HepG2 (cell line): ENCODE measurements around the gene TDRD10. TPM values are rescaled to one million over a fixed set of nuclear protein-coding genes. Genes with fewer than 3 reads are reported as not detected.

Source experiments
- ASH2L ChIP-seq: fragments of 300-600, 200-600 bp; sonication (generic); IDR thresholded peaks from 2 replicates; pipeline ENCODE4 v1.7.0; 2017; ENCODE audit warnings: low read depth, mild to moderate bottlenecking, moderate library complexity, mixed read lengths, low read length; ENCODE audit not compliant: insufficient read length
- ATF4 ChIP-seq, 2 experiments: fragments of 450-650 bp in 1 of 2; sonication (generic) in 1 of 2; formaldehyde crosslinking; IDR thresholded peaks; 2 replicates each; pipeline versions ENCODE4 v1.5.0 to v1.8.0; 2020 to 2022; ENCODE audit warnings: mild to moderate bottlenecking in 1 of 2, missing genetic modification reagents in 1 of 2
- BRF2 ChIP-seq: sonication (generic); formaldehyde crosslinking; IDR thresholded peaks from 2 replicates; pipeline ENCODE4 v1.8.1; 2022; ENCODE audit warnings: mild to moderate bottlenecking, missing genetic modification reagents
- CREBL2 ChIP-seq: sonication (generic); formaldehyde crosslinking; IDR thresholded peaks from 2 replicates; pipeline ENCODE4 v1.8.1; 2023; ENCODE audit warnings: missing genetic modification reagents, mild to moderate bottlenecking, borderline replicate concordance
- ELF4 ChIP-seq: sonication (generic); formaldehyde crosslinking; IDR thresholded peaks from 2 replicates; pipeline ENCODE4 v1.5.0; 2020; ENCODE audit warnings: missing genetic modification reagents, mild to moderate bottlenecking, moderate library complexity, borderline replicate concordance
- HNRNPK ChIP-seq: fragments of 200-400 bp; formaldehyde crosslinking; IDR thresholded peaks from 2 replicates; pipeline ENCODE4 v1.6.1; 2018; ENCODE audit warnings: low read length, low read depth, moderate library complexity, mild to moderate bottlenecking; ENCODE audit not compliant: poor library complexity, severe bottlenecking
- KDM5B ChIP-seq: sonication (generic); formaldehyde crosslinking; IDR thresholded peaks from 2 replicates; pipeline ENCODE4 v1.4.0; 2020; ENCODE audit warnings: missing genetic modification reagents, mild to moderate bottlenecking, borderline replicate concordance
- KLF9 ChIP-seq: IDR thresholded peaks from 2 replicates; pipeline ENCODE4 v1.6.1; 2016; ENCODE audit warnings: low read depth
- MTF1 ChIP-seq: sonication (generic); formaldehyde crosslinking; IDR thresholded peaks from 2 replicates; pipeline ENCODE4 v1.5.0; 2020; ENCODE audit warnings: missing genetic modification reagents
- PAF1 ChIP-seq: IDR thresholded peaks from 2 replicates; pipeline ENCODE4 v1.6.1; 2016; ENCODE audit warnings: missing genetic modification reagents, missing compliant biosample characterization
- SUZ12 ChIP-seq: fragments of 150-350 bp; IDR thresholded peaks from 2 replicates; pipeline ENCODE4 v1.6.1; 2014; ENCODE audit warnings: low read depth, low read length
- TIGD3 ChIP-seq: sonication (generic); formaldehyde crosslinking; IDR thresholded peaks from 2 replicates; pipeline ENCODE4 v1.5.1; 2020; ENCODE audit warnings: mild to moderate bottlenecking, missing genetic modification reagents, borderline replicate concordance
- TP53 ChIP-seq: sonication (generic); formaldehyde crosslinking; conservative IDR thresholded peaks from 2 replicates; pipeline ENCODE4 v1.4.0; 2020; ENCODE audit warnings: missing genetic modification reagents
- TRIM24 ChIP-seq: sonication (generic); formaldehyde crosslinking; IDR thresholded peaks from 2 replicates; pipeline ENCODE4 v1.8.0; 2022; ENCODE audit warnings: mild to moderate bottlenecking, missing genetic modification reagents
- ZBTB7B ChIP-seq: sonication (generic); formaldehyde crosslinking; IDR thresholded peaks from 2 replicates; pipeline ENCODE4 v1.4.0; 2020; ENCODE audit warnings: missing genetic modification reagents
- ZFP1 ChIP-seq: IDR thresholded peaks from 2 replicates; pipeline ENCODE4 v1.6.1; 2016
- ZNF18 ChIP-seq: sonication (generic); formaldehyde crosslinking; IDR thresholded peaks from 2 replicates; pipeline ENCODE4 v1.8.0; 2022; ENCODE audit warnings: mild to moderate bottlenecking, missing genetic modification reagents; ENCODE audit not compliant: insufficient replicate concordance
- ZNF512B ChIP-seq: sonication (generic); formaldehyde crosslinking; IDR thresholded peaks from 2 replicates; pipeline ENCODE4 v1.5.1; 2020; ENCODE audit warnings: missing genetic modification reagents, mild to moderate bottlenecking, borderline replicate concordance
- ZNF614 ChIP-seq: IDR thresholded peaks from 2 replicates; pipeline ENCODE4 v1.6.1; 2018; ENCODE audit warnings: missing biosample characterization, missing genetic modification reagents, inconsistent platforms, borderline replicate concordance
- ZNF878 ChIP-seq: sonication (generic); formaldehyde crosslinking; IDR thresholded peaks from 2 replicates; pipeline ENCODE4 v1.8.1; 2023; ENCODE audit warnings: mild to moderate bottlenecking, missing genetic modification reagents, moderate library complexity
- polyA plus RNA-seq, 8 experiments: library from polyadenylated mRNA; depleted of rRNA in 3 of 8; stranded (reverse) in 7 of 8; unstranded in 1 of 8; fragments of >200 nt; fragmentation: Illumina TruSeq in 4 of 8; extraction: Trizol in 4 of 8; gene quantifications; 2 replicates each; pipeline versions ENCODE4 v1.2.1 to v1.2.3, GENCODE V29; 2011 to 2016; ENCODE audit warnings: low read depth in 4 of 8, missing spikeins in 1 of 8, mixed read lengths in 1 of 8; ENCODE audit not compliant: insufficient read depth in 1 of 8
- total RNA-seq, 5 experiments: library from RNA; depleted of rRNA; stranded (reverse); fragments of >200 nt; fragmentation: Illumina TruSeq; extraction: Trizol; gene quantifications; 2 replicates each; pipeline ENCODE4 v1.2.3, GENCODE V29; 2016; ENCODE audit warnings: low read depth in 1 of 5

Gene TDRD10
- total and polyA plus RNA-seq, 2 of the 13 experiments (the other 11 are each of a cell fraction or from before 2014, with no cell fraction given), result not detected

- peak; percentile 48 for TF ChIP-seq ASH2L
- TF ChIP-seq SUZ12, result no peak
- TF ChIP-seq ZFP1 (CRISPR knock-in tag), result 0 out of 2 replicates have a peak, but pooled peaks have one; percentile 63
- TF ChIP-seq TP53, result peak; percentile 90
- peak; percentile 60; the same call in 1 of the 2 replicates for TF ChIP-seq ELF4 (CRISPR knock-in tag)
- peak; percentile 84; the same call in 1 of the 2 replicates for TF ChIP-seq ZNF614
- TF ChIP-seq ZBTB7B (CRISPR knock-in tag), result peak; percentile 75; the same call in 1 of the 2 replicates
- TF ChIP-seq ZNF878 (CRISPR knock-in tag), result peak; percentile 100
- peak; percentile 98 for TF ChIP-seq KDM5B
- peak; percentile 82 for TF ChIP-seq MTF1 (CRISPR knock-in tag)
- TF ChIP-seq BRF2 (CRISPR knock-in tag), result peak; percentile 95
- TF ChIP-seq PAF1, result no peak
- no peak for TF ChIP-seq TRIM24 (CRISPR knock-in tag)
- peak; percentile 91; the same call in 1 of the 2 replicates for TF ChIP-seq CREBL2
- peak; percentile 95 for TF ChIP-seq TIGD3 (CRISPR knock-in tag)
- peak; percentile 69 for TF ChIP-seq HNRNPK
- TF ChIP-seq ATF4 (CRISPR knock-in tag; IDR thresholded peaks at IDR 0.05), result peak in 1 of 2 experiments; percentile 90; a peak in 2 of 4 replicates
- 0 out of 2 replicates have a peak, but pooled peaks have one; percentile 34 for TF ChIP-seq ZNF512B (CRISPR knock-in tag)
- TF ChIP-seq KLF9 (CRISPR knock-in tag), result peak; percentile 94
- TF ChIP-seq ZNF18, result peak; percentile 92
Observed at GRCh38 chr1:154558720-154559465, 56.9 kb downstream of the TDRD10 start (continued).
